ENCODE results near the gene APH1B.
A peak's percentile ranks its signal among the peaks of the same experiment; 100 is the strongest.

The APH1B gene

DNA sequence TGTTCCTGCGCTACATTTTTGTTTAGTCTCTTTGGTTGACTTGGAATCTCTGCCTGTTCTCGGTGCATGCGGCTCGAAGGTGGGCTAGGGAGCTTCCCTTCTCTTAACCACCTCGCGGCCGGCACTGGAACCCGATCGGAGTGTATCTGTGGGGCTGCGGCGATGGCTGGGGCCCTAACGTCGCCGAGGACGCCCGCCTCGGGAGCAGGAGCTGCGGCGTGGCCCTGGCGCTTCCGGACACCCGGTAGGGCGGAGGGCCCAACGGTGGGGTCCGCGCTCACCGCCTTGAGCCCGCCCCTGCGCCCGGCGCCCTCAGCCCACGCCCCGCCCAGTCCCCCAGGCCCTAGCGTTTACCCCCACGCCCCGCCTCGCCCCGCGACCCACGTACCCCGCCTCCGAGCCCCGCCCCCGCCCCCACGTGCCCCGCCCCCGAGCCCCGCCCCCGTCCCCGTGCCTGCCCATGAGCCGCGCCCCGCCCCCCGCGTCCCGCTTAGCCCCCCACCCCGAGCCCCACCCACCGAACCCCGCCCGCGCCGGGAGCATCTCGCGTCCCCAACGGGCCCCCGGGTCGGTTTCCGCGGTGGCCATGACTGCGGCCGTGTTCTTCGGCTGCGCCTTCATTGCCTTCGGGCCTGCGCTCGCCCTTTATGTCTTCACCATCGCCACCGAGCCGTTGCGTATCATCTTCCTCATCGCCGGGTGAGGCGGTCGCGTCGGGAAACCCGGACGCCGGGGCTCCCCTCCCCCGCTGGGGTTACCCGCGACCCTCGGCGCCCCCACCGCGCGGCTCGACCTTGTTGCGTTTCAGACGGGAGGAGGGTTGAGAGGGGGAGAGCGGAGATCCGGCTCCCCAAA lies at the start of gene APH1B:
Gene APH1B (plus strand): TSS at position 568 of the 855 bp plus-strand sequence. CDS start 19 bp downstream, at position 587.
- H3K9me3 ChIP-seq (ENCODE audit: insufficient read depth, low read length), result no peaks in the 10 kb centered on the region
- no peaks in the 10 kb centered on the region for H4K20me1 ChIP-seq (ENCODE audit: insufficient read depth, low read length)
- H3K9ac ChIP-seq (ENCODE audit: low read length), result peak within 1 kb of the TSS; percentile 91
- H3K36me3 ChIP-seq (replicated peaks; ENCODE audit: low read depth, low read length), result peaks cover 3% of the 10 kb centered on the region
- TF ChIP-seq EZH2phosphoT487 (IDR thresholded peaks at IDR 0.05; ENCODE audit: low read depth), result no peak
- TF ChIP-seq, protein P1, sequence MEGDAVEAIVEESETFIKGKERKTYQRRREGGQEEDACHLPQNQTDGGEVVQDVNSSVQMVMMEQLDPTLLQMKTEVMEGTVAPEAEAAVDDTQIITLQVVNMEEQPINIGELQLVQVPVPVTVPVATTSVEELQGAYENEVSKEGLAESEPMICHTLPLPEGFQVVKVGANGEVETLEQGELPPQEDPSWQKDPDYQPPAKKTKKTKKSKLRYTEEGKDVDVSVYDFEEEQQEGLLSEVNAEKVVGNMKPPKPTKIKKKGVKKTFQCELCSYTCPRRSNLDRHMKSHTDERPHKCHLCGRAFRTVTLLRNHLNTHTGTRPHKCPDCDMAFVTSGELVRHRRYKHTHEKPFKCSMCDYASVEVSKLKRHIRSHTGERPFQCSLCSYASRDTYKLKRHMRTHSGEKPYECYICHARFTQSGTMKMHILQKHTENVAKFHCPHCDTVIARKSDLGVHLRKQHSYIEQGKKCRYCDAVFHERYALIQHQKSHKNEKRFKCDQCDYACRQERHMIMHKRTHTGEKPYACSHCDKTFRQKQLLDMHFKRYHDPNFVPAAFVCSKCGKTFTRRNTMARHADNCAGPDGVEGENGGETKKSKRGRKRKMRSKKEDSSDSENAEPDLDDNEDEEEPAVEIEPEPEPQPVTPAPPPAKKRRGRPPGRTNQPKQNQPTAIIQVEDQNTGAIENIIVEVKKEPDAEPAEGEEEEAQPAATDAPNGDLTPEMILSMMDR (IDR thresholded peaks at IDR 0.05; ENCODE audit: low read depth, low read length), result no peak
- no peaks in the 10 kb centered on the region for H3K27me3 ChIP-seq (ENCODE audit: low read depth, low read length)
- H3K4me1 ChIP-seq (ENCODE audit: low read length), result peaks cover 11% of the 10 kb centered on the region; the same call in 1 of the 2 replicates
- peak within 1 kb of the TSS; percentile 75 for H3K4me2 ChIP-seq (ENCODE audit: low read length)
- peak within 1 kb of the TSS; percentile 97 for H3K4me3 ChIP-seq (ENCODE audit: low read length)
- H3K79me2 ChIP-seq (ENCODE audit: low read length), result no peaks in the 10 kb centered on the region
- H3K27ac ChIP-seq (ENCODE audit: low read length), result peak within 1 kb of the TSS; percentile 39
- peak within 1 kb of the TSS; percentile 86 for H2AFZ ChIP-seq (ENCODE audit: low read depth, low read length)

DNA sequence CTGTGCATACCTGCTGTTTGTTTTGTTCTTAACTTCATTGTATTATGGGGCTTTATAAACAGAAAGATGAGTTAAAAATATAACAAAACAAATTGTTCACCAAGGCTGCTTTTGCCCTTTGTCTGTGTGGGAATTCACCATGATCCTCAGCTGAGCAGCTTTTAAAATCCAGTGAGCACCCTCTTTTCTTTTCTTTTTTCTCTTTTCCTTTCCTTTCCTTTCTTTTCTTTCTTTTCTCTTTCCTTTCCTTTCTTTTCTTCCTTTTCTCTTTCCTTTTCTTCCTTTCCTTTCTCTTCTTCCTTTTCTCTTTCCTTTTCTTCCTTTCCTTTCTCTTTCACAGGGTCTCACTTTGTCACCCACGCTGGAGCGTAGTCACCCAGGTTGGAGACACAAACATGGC lies 49.7 kb upstream of the APH1B start:
- Histone ChIP-seq H3K4me1 (ENCODE audit: low read length) (no peaks in the 10 kb centered on the region), H3K79me2 (ENCODE audit: low read length) (no peaks in the 10 kb centered on the region), H3K27ac (ENCODE audit: low read length) (no peak overlapping the region), H3K4me2 (ENCODE audit: low read length) (no peak overlapping the region), H3K9me3 (ENCODE audit: insufficient read depth, low read length) (no peaks in the 10 kb centered on the region), H3K27me3 (ENCODE audit: low read depth, low read length) (no peaks in the 10 kb centered on the region), H3K9ac (ENCODE audit: low read length) (no peak overlapping the region), H2AFZ (ENCODE audit: low read depth, low read length) (no peak overlapping the region), H3K4me3 (ENCODE audit: low read length) (no peak overlapping the region), H4K20me1 (ENCODE audit: insufficient read depth, low read length) (peaks cover 7% of the 10 kb centered on the region), H3K36me3 (replicated peaks; ENCODE audit: low read depth, low read length) (no peaks in the 10 kb centered on the region)
- TF ChIP-seq, protein P1 (IDR thresholded peaks at IDR 0.05; ENCODE audit: low read depth, low read length), result no peak
- TF ChIP-seq EZH2phosphoT487 (IDR thresholded peaks at IDR 0.05; ENCODE audit: low read depth), result no peak

DNA sequence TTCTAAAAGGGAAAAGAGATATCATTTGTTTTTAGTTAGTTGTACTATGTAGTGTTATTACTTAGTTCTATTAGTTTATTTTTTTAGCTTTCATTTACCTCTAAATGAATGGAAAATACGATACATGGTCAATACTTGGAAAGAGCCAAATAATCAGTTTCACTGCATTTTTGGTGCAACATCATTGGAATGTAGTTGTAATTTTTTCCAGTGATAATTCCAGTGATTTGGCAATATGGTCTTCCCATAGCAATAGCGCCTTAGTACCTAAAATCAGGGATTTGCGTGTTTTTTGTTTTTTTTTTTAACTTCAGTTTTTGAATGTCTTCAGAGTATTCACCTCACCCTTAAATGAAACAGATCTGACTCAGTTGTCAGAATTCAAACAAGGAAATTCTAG lies 46.2 kb upstream of the APH1B start:
- Histone ChIP-seq H3K27ac (ENCODE audit: low read length) (no peak overlapping the region), H2AFZ (ENCODE audit: low read depth, low read length) (no peak overlapping the region), H3K27me3 (ENCODE audit: low read depth, low read length) (no peaks in the 10 kb centered on the region), H3K9ac (ENCODE audit: low read length) (no peak overlapping the region), H3K36me3 (replicated peaks; ENCODE audit: low read depth, low read length) (no peaks in the 10 kb centered on the region), H3K9me3 (ENCODE audit: insufficient read depth, low read length) (no peaks in the 10 kb centered on the region), H3K4me1 (ENCODE audit: low read length) (peaks cover 9% of the 10 kb centered on the region), H4K20me1 (ENCODE audit: insufficient read depth, low read length) (peaks cover 7% of the 10 kb centered on the region), H3K79me2 (ENCODE audit: low read length) (no peaks in the 10 kb centered on the region), H3K4me2 (ENCODE audit: low read length) (no peak overlapping the region), H3K4me3 (ENCODE audit: low read length) (no peak overlapping the region)
- TF ChIP-seq EZH2phosphoT487 (IDR thresholded peaks at IDR 0.05; ENCODE audit: low read depth), result no peak
- TF ChIP-seq, protein P1 (IDR thresholded peaks at IDR 0.05; ENCODE audit: low read depth, low read length), result no peak

DNA sequence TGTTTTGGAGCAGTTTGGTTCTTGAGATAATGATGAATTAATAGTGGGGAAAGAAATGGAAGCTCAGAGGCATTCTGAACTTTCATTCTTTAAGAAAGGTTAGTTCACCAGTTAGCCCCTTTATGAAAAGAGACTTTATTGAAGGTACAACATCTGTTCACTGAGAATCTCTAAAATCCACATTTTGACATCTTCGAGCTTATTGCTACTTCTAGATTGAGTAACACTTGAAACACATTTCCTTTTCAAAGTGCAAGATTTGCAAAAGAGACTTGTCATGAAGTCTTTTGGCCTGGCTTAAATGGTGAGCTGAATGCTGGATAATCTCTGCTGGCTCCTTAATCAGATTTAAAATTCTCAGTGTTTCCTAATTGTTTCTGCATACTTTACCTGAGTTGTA lies 45.7 kb upstream of the APH1B start:
- no peak overlapping the region for H2AFZ ChIP-seq (ENCODE audit: low read depth, low read length)
- TF ChIP-seq EZH2phosphoT487 (IDR thresholded peaks at IDR 0.05; ENCODE audit: low read depth), result no peak
- TF ChIP-seq, protein P1 (IDR thresholded peaks at IDR 0.05; ENCODE audit: low read depth, low read length), result no peak
- H3K79me2 ChIP-seq (ENCODE audit: low read length), result no peaks in the 10 kb centered on the region
- H4K20me1 ChIP-seq (ENCODE audit: insufficient read depth, low read length), result peaks cover 7% of the 10 kb centered on the region
- H3K27me3 ChIP-seq (ENCODE audit: low read depth, low read length), result no peaks in the 10 kb centered on the region
- H3K4me3 ChIP-seq (ENCODE audit: low read length), result no peak overlapping the region
- H3K27ac ChIP-seq (ENCODE audit: low read length), result no peak overlapping the region
- no peak overlapping the region for H3K4me2 ChIP-seq (ENCODE audit: low read length)
- H3K9me3 ChIP-seq (ENCODE audit: insufficient read depth, low read length), result no peaks in the 10 kb centered on the region
- H3K9ac ChIP-seq (ENCODE audit: low read length), result no peak overlapping the region
- peaks cover 9% of the 10 kb centered on the region for H3K4me1 ChIP-seq (ENCODE audit: low read length)
- no peaks in the 10 kb centered on the region for H3K36me3 ChIP-seq (replicated peaks; ENCODE audit: low read depth, low read length)

Measured in OCI-LY3 (cell line).